GM21381 (cell line): ENCODE data around the gene PLCG1.

ENCODE experiments used
- ATAC-seq: cut with Tn5 transposase; IDR thresholded peaks from one replicate; pipeline ENCODE4 v1.9.1; 2021; ENCODE audit warnings: mild to moderate bottlenecking, moderate library complexity; ENCODE audit not compliant: unreplicated experiment

Gene PLCG1

DNA sequence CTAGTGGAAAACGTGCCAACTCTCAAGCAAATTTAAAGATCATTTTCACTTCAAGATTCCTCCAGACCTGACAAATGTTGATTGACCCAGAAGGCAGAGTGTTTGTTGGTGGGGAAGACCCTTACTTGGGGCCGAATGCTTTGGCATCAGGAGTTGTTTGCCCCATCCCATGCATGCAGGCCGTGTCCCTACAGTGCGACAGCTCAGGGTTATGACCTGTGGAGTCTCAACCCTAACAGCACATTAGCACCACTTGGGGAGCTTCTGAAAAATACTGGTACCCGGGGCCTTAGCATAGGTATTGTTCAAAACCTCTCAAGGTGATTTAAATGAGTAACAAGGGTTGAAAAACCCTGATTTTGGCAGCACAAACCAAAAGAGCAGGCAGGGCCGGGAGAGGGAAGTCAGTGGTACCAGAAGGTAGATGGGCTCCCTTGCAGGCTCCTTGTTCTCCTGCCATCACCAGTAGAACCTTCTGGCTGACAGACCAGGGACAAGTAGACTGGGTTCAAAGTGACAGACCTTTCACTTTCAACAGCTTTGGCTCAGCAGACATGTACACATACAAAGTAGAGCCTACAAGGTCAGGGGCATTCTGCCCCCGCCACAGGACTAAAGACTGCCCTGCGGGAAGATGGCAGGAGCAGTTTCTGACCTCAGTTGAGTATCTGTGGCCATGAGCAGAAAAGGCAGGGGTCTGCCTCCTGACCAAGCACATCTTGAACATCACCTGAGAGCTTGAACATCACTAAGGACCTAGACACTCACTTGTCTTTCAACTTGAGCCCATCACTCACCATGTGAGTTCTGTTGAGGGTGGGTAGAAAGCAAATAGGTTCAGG lies 39.6 kb downstream of the PLCG1 start:
- no peak for ATAC-seq

DNA sequence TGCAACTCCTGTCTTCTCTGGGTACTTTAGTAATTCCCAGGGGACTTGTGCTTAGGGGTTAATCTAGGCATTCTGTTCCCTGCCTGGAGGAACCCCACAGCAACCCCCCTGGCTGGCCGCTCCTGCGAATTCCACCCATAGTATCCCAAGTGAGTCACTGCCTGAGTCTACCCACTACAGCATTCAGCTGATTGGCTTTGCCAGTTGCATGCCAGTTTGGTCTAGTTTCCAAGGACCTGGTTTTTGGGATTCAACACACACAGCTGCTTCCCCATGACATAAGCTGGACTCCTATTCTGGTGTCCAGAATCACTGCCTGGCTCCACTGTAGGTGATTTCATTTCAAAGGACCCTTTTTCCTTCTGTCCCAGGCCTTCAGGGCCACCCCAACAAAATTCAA lies 40.3 kb downstream of the PLCG1 start:
- ATAC-seq: no peak

DNA sequence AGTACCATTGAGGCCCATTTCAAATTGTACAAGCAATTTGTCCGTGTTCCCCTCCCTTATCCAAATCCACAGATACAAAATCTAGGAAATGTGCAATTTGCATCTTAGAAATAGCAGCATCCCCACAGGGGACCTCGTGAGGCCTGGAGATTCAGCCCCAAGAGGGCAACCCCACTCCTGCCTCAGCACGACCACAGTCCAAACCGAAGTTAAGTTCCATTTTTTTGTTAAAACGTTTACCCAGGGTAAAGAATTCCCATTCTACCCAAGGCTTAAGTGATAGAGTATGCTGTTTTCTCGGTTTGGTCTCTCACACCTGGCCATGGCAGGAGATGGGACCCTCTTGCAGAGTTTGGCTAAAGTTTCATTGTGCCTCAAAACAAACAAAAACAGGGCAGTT lies 41.2 kb downstream of the PLCG1 start:
- ATAC-seq: no peak

DNA sequence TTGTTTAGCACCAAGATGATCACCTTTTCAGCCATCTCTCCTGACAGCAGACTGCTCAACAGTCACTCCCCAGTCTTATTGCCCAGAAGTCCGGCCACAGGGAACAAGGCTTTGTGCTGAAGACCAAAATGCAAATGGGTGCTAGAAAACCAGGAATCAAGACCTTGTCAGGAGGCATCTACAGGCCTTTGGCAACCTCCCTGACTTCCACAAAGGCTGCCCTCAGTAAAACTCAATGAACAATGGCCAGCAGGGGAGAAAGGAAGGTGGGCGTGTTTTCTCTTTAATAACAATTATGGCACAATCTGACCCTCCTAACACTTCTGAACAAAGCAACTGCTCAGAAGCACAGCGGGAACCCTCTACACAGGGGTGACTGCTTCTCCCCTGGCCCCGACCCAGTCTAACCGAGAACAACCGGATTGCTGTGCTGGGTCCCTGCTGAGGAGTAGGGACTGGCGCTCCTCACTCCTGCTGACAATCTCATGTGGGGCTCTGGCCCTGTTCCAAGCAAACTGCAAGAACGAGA lies 41.6 kb downstream of the PLCG1 start:
- ATAC-seq: no peak

DNA sequence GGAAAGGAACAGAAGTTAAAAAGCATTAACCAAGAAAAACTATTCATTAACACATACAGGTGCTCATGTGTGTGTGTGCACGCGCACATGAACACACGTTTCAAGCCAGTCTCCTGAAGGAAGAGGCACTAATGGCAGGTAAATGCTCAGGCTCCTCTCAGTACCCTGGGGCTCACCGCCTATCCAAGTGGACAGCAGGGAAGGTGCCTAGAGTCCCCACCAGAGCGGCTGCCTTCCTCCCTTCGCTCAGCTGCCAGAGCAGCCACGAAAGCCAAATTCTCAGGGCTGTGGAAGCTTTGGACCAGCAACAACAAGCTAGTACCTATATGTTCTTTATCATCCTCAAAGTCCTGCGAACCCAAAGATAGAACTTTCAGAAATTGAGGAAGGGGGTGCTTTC lies 42.6 kb downstream of the PLCG1 start:
- ATAC-seq: no peak

DNA sequence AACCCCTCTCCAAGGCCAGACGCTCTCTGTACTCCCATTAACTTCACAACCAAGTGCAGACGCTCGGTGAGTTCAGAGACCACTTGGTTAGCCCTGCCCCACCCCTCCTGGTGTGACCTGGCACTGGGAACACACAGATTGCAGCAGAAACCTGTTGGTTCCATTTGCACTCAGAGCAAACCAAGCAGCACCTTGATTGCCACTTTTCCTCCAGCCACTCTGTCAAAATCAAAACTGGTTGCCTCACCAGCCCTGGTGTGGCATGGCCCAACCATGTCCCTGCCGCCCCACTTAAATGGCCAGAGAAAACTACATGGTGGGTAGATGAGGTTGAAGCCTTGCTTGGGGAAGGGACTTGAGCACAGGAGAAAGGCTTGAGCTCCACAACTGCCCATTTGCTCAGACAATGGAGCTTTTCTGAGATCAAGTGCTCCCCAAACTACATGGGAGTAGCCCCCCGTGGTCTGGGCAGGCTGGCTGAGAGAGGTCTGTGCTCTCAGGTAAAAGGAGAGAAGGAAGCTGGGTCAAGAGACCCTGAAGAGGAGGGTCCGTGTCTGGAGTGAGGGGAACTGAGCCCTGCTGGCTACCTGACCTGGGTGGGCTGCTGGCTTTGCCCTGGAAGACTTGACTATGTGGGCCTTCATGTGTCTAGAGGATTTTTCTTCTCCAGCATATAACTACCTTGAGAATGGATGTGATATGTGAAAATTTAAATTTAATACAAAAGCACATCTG lies 43.4 kb downstream of the PLCG1 start:
- no peak for ATAC-seq

DNA sequence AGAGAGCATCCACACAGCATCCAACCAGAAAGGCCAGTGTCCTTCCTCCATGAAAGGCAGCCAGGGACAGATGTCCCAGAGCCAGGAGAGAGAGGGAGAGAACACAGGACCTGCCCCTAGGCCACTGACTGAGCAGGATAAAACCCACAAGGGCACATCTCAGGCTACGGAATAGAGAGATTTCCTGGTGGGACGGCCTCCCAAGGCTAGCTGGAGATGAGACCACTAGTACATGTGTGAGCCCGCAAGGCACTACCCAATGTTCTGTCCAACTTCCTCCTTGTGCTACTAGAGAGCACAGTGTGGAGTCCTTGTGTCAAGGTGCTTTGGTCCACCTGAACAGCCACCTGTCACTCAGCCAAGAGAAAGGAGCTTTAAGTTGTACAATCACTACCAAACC lies 44.2 kb downstream of the PLCG1 start:
- ATAC-seq: no peak

DNA sequence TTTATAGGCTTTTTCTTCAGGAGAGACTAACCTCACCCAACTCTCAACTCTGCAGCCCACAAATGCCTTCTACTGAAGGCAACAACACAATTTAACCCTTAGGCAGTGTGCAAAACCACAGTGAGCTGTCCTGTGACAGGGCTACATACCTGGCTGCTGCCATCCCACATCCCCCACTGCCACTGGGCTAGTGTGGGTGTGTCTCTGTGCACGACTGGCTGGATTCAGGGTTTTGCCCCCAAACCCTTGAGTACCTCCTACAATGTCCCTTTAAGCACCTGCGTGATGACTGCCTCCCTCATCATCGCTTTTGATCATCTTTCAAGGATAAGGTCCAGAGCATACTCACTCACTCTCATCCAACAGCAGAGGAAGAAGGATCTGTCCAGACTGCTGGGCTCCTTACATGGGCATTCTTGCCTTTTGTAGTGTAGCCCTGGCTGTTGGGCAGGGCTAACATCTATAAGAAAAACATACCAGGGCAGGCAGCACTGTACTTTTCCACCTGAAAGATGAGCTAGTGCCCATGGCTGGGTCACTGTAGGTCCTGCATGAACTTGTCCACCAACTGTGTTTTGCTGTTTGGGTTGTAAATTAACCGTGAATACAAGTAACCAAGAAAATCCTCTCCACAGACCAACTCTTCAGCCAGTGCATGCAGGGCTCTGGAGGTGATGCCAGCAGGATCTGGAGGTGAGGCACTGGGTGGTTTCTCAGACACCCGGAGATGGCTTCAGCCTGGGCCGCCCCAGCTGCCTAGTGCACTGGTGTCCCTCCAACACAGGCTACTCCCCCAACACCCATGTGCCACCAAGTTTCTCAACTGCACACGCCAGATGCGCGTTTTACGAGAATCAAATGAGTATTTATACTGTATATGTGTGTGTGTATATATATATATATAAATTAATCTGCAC lies 45.2 kb downstream of the PLCG1 start:
- no peak for ATAC-seq

DNA sequence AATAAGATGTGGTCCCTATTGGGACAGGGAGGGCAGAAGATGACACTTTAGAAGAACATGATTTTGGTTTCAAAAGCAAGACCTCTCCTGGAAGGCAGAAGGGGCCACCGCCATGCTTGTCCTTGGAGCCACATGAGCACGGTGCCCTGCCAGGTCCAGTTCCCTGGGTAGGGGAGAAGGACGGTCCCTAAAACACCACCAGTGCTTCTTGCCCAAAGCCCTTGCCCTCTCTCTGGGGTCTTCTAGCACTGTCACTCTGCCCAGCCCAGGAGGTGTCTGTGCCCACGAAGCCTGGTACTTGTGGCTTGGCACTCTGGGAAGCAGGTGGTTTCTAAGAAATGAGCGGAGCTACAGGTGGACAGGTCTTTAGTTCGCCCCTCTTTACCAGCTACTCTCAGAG lies 46.0 kb downstream of the PLCG1 start:
- ATAC-seq: no peak

DNA sequence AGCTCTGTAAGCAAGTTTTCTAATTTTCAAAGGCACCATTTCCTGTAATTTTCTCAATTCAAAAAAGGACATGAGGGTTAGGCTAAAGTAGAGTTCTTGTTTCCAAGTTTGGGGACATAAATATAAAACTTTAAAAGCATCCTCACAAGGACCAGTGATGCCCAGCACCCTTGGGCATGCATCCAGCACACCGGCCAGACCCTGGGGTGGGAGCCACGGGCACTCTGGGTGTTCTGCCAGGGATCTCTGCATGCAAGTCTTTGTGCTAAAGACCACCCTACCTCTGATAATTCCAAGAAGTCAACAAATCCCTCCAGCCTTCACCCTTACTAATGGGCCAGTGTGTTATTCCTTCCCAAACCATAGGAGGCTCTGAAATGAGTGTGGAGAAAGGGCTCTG lies 46.5 kb downstream of the PLCG1 start:
- ATAC-seq: no peak

DNA sequence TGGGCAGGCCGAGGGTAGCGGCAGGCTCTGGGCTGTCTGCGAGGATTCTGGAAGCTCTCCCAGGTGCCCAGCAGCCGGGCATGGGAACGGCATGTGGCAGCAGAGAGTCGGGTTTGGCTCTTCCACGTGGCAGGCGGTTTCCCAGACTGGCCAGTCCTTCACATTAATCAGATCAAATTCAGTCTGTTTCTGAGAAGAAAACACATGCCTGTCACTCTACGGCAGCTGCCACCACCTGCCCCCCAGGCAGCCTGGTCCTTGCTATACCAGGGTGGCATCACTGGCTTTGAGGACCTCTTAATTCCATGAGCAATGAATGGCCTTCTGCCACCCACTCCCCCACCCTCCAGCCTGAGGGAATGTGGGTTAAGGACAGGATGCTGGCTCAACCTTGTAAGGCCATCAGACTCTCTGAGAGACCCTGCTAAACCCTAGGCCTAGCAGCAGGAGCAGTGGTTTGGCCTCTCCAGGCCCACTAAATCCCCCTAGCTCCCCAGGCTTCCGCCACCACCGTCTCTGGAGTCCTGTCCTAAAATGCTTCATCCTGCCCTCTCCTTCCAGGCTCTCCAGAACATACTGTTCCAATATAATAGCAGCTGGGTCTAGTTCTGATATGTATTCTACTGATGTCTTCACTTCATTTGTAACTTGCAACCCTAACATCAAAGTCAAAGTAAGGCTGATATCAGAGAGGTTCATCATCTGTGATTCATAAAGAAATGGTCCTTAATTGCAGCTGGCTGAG lies 47.8 kb downstream of the PLCG1 start:
- no peak for ATAC-seq

DNA sequence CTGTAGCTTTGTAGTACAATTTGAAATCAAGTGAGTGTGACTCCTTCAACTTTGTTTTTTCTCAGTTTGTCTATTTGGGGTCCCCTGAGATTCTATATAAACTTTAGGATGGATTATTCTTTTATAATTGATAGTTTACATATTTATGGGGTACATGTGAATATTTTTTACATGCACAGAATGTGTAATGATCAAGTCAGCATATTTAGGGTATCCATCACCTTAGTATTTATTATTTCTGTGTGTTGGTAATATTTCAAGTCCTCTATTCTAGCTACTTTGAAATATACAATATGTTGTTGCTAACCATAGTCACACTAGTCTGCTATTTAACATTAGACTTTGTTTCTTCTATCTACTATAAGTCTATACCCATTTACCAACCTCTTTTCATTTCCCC lies 50.3 kb downstream of the PLCG1 start:
- no peak for ATAC-seq

DNA sequence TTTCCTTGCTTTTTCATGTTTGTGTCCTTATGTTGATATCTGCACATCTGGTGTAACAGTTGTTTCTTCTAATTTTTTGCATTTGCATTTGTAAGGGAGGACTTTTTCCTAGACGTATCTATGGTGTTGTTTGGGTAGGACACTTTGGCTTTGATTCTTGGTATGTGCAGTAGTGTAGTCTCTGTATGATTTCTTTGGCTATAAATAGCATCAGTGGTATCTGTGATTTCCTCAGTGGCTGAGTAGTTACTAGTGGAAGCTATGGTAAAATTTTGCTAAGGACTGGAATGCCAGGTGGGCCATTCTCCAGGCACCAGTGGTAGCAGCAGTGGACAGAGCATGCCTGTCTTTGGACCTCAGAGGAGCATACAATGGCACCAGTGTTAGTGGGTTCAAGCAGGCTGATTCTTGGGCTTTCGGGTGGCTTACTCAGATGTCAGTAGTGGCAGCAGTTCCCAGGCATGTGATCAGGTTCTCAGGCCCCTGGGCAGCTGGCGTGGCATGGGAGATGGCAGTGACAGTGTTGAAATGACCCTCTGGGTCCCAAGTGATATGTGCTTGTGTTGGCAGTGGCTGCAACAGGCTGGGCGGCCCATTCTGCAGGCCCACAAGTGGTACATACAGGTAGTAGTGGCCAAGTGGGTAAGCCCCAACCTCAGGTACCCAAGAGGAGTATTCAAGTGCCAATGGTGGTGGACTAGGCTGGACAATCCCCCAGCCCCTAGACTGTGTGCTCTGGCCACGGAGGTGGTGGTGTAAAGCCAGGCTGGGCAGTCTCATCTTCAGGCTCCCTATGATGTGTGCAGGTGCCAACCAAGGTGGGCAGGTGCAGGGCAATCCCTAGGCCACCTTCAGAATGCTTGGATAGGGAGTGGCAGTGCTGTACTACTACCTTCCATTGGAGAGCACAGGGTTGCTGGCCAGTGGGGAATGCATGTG lies 54.5 kb downstream of the PLCG1 start:
- ATAC-seq: no peak

DNA sequence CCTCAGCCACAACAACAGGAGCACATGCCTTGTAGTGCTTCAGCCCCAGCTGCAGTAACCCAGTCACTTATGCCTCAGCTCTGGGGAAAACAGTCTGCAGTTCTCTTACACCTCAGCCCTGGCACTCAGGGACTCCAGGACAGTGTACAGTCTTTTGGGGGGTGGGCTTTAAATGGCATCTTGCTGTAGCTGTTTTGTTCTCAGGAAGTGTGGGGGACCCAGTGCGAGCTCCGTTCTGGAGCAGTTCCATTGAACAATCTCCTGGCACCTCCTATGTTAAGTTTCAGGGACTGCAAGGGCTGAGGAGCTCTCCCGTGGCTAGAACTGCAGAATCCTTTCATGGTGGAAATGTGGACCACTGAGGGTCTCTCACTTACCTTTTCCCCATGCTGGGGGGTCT lies 55.2 kb downstream of the PLCG1 start:
- no peak for ATAC-seq

DNA sequence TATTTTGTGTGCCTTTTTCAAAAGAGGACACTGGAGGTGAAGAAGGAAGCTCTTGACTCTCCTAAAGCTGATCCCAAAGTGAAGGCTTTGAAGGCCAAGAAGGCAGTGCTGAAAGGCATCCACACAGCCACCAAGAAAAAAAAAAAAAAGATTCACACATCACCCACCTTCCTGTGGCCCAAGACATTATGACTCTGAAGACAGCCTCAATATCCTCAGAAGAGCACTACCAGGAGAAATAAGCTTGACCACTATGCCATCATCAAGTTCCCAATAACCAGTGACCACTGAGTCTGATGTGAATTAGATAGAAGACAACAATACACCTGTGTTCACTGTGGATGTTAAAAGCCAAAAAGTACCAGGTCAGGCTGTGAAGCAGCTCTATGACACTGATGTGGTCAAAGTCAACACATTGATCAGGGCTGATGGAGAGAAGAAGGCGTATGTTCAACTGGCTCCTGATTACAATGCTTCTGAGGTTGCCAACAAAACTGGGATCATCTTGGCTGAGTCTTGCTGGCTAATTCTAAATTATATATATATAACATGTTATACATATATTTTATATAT lies 59.4 kb downstream of the PLCG1 start:
- no peak for ATAC-seq

DNA sequence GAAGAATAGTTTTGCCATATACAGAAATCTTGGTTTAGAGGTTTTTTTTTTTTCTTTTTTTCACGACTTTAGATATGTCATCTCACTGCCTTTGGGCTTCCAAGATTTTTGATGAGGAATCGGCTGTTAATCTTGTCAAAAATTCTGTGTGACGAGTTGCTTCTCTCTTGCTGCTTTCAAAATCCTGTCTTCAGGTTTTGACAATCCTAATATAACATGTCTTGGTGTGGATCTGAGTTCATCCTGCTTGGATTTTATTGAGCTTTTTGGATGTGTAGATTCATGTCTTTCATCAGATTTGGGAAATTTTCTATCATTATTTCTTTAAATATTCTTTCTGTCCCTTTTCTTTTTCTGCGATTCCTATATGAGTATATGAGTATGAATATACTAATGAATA lies 61.1 kb downstream of the PLCG1 start:
- no peak for ATAC-seq

DNA sequence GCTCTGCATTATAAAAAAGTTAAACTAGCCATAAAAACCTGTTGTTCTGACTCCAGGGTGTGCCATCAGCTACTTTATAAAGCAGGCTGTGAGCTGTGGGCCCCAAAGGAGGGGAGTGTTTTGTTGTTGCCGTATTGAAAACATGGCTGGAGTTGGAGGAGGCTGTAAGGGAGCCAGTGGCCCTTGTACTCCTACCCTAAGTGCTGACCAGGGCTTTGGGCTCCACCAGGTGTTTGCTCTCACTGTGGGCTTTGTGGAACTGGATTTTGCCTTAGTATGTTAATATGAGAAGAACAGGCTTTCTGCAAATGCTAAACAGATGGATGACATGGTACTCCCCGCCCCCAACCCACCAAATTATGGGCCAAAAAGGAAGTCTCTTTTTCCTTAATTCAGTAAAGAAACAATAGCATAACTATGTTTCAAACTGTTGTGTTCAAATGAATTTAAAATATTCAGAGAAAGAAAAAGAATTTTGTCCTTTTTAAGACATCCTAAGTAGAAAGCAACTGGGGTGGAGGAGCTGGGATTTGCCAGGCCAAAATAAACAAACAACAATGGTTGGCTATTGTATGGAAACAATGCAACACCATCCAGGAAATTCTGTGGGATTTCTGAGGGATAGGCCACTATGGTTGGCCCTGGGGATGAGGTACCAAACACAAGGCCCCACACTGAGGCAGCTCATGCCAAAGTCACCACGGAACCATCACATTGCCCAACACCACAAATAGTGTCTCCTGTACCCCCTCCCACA lies 63.3 kb downstream of the PLCG1 start:
- no peak for ATAC-seq

DNA sequence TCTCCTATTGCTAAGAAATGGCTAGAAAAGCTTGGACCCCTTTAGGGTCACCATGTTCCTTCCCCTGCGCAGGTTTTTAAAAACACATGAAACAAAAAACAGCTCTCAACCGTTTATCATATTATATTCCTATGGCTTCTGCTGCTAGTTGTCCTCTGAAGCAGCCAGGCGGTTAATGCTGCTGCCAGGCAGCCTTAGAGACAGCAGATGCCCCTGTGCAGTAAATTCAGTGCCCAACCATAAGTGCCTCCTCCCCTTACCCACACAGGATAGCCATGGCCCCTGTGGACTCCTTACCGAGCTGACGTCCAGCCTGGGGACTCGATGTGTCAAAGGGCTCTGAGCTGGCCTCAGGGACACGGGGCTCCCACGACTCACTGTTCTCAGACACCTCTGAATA lies 64.4 kb downstream of the PLCG1 start:
- ATAC-seq: no peak
